Mesothelial cell of epicardium (in vitro differentiated cells): ENCODE data around the gene CENPP. TPM values are rescaled to one million over a fixed set of nuclear protein-coding genes. Genes with fewer than 3 reads are reported as not detected.

Source experiments
- DNase-seq, 2 experiments: peaks; one replicate each; pipeline ENCODE4 v3.0.0; 2021; ENCODE audit warnings: low spot score in 2 of 2; ENCODE audit not compliant: unreplicated experiment in 2 of 2
- H3K27ac Mint-ChIP-seq: 2 replicates; pipeline ENCODE4 v1.8.0; 2021; ENCODE audit warnings: mixed read lengths
- H3K27me3 Mint-ChIP-seq: 2 replicates; pipeline ENCODE4 v1.8.0; 2021; ENCODE audit warnings: low read depth, mixed read lengths
- H3K36me3 Mint-ChIP-seq: 2 replicates; pipeline ENCODE4 v1.8.0; 2021; ENCODE audit warnings: mixed read lengths
- H3K4me1 Mint-ChIP-seq: 2 replicates; pipeline ENCODE4 v1.8.0; 2021; ENCODE audit warnings: mixed read lengths
- H3K4me3 Mint-ChIP-seq: 2 replicates; pipeline ENCODE4 v1.8.0; 2021; ENCODE audit warnings: mild to moderate bottlenecking, moderate library complexity, mixed read lengths
- H3K9me3 Mint-ChIP-seq: 2 replicates; pipeline ENCODE4 v1.8.0; 2021; ENCODE audit warnings: mixed read lengths
- CTCF ChIP-seq: fragments of 200-600 bp; sonication (generic); IDR thresholded peaks from one replicate; pipeline ENCODE4 v1.5.0; 2021; ENCODE audit warnings: antibody characterized with exemption; ENCODE audit not compliant: unreplicated experiment
- total RNA-seq: library from RNA; stranded (reverse); gene quantifications from 3 replicates; pipeline ENCODE4 v1.2.1, GENCODE V29; 2021

The CENPP gene
- total RNA-seq, result 6.0 to 7.8 TPM (median 7.4 TPM) in 3 replicates

DNA sequence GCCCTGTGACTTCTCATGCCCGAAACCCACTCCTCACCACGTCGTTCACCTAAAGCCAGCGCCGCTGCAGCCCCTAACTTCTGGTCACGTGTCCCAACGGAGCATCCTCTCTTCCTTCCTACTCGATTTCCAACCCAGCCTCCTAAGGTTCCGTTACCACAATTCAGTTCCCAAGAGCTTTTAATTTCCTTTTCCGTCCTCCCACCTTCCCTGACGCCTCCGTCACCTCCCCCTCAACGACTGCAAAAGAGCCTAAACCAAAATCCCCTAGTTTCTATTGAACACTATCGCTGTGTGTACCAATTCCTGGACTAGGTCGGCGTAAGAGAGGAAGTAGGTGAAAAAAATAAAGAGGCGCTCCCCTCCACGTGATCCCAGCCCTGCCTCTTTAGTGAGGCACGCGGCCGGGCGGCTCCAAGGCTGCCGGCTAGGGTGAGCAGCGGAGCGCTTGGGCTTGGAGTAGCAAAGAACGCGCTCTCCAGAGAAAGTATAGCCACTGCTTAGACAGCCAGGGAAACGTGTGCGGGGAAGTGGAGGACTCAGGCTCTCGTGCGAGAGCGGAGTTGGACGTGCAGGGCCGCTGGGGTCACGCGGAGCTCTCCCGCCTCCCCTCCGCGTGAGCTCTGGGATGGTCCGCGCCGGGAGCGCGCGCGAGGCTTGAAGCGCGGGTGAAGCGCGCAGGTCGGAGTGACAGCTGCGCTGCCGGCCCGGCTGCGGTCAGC lies at the start of gene CENPP, which contains the start of gene NOL8:
CENPP (plus strand) TSS at position 685 of the 722 bp plus-strand sequence.
NOL8 (minus strand) TSS at position 82 of the 722 bp plus-strand sequence. CDS start 1,189 bp downstream, outside the sequence.
- Mint-ChIP-seq H3K27ac (peak within 1 kb of the TSS; percentile 96), H3K27me3 (no peaks in the 10 kb centered on the region), H3K9me3 (no peaks in the 10 kb centered on the region), H3K36me3 (peaks cover 9% of the 10 kb centered on the region), H3K4me3 (peak within 1 kb of the TSS; percentile 91), H3K4me1 (peaks cover 33% of the 10 kb centered on the region)
- TF ChIP-seq CTCF, result no peak
- DNase-seq, result peak; percentile 67 to 81

DNA sequence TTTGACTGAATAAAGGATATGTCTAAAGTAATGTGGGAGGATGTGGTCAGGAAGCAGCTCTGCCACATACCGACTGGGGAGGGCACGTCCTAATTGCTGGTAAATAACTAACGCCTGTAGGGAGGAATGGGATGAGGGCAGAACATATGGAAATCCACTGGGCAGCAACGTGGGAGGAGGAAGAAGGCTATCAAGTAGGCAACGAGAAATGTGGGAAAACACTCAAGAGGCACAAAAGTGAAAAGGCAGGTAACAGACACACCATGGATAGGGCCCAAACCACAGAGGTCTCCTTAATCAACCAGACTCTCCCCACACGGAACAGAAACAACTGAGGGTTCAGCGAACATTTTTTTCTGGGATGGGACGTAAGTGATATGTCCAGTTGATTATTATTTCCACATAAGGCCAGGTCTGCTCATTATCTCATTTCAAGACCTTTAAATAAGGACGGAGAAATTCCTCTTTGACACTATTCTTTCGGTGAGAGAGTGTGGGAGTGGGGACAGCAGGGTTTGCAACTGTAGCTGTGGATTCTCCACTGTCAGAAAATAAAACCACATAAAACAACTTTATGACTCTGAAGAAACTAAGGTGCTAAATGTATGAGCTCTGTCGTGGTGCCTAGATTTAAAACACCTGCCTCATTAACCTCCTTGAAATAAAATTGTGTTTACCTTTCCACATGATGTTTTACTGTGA lies 49.3 kb upstream of the CENPP start:
- no peak overlapping the region for H3K4me3 Mint-ChIP-seq
- H3K27ac Mint-ChIP-seq, result no peak overlapping the region
- H3K9me3 Mint-ChIP-seq, result no peaks in the 10 kb centered on the region
- TF ChIP-seq CTCF, result no peak
- H3K4me1 Mint-ChIP-seq, result no peaks in the 10 kb centered on the region
- H3K27me3 Mint-ChIP-seq, result no peaks in the 10 kb centered on the region
- peaks cover 59% of the 10 kb centered on the region for H3K36me3 Mint-ChIP-seq
- DNase-seq, result no peak

DNA sequence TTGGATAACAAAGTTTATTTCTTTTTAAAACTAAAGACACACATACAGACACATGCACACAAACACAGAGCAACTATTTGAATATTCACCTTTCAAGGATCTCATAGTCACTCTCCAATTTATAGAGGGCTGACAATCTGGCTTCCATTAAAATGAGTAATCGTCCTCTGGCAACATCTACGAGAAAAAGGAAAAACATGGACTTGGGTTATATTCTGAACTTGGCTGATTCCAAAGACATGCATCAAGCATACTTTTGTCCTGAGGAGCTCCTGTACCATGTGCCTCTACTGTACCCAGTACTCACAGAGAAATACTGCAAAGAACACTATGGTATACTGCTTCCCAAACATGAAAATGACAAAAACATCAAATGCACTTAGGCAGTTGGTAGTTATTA lies 47.6 kb upstream of the CENPP start:
- H3K27ac Mint-ChIP-seq, result no peak overlapping the region
- H3K4me1 Mint-ChIP-seq, result no peaks in the 10 kb centered on the region
- no peak for DNase-seq
- H3K4me3 Mint-ChIP-seq, result no peak overlapping the region
- peaks cover 56% of the 10 kb centered on the region for H3K36me3 Mint-ChIP-seq
- no peaks in the 10 kb centered on the region for H3K9me3 Mint-ChIP-seq
- no peak for TF ChIP-seq CTCF
- no peaks in the 10 kb centered on the region for H3K27me3 Mint-ChIP-seq

GRCh38 chr9:92279302-92279701 lies 46.5 kb upstream of the CENPP start:
- H3K9me3 Mint-ChIP-seq, result no peaks in the 10 kb centered on the region
- no peaks in the 10 kb centered on the region for H3K27me3 Mint-ChIP-seq
- H3K27ac Mint-ChIP-seq, result no peak overlapping the region
- H3K4me3 Mint-ChIP-seq, result no peak overlapping the region
- no peaks in the 10 kb centered on the region for H3K4me1 Mint-ChIP-seq
- peaks cover 51% of the 10 kb centered on the region for H3K36me3 Mint-ChIP-seq
- no peak for TF ChIP-seq CTCF
- DNase-seq, result no peak

GRCh38 chr9:92289708-92290390 lies 35.9 kb upstream of the CENPP start:
- no peak for TF ChIP-seq CTCF
- H3K4me3 Mint-ChIP-seq, result no peak overlapping the region
- H3K4me1 Mint-ChIP-seq, result peaks cover 27% of the 10 kb centered on the region
- no peaks in the 10 kb centered on the region for H3K27me3 Mint-ChIP-seq
- no peak overlapping the region for H3K27ac Mint-ChIP-seq
- peaks cover 6% of the 10 kb centered on the region for H3K9me3 Mint-ChIP-seq
- DNase-seq, result no peak
- H3K36me3 Mint-ChIP-seq, result peaks cover 32% of the 10 kb centered on the region
